OCI-LY7 (cell line): ENCODE measurements around the gene ATP2A2. TPM values are rescaled to one million over a fixed set of nuclear protein-coding genes. Genes with fewer than 3 reads are reported as not detected.

Experiments used
- BruUV-seq: library from RNA; stranded (reverse); fragments of 400-500 nt; replicated peaks from 2 replicates; lab custom pipeline; 2021; lab: Mats Ljungman, UMichigan
- CTCF ChIA-PET: fragments of 300-600 bp; sonication (Branson Sonifier 250); formaldehyde crosslinking; loops from one replicate; lab custom pipeline; 2022; ENCODE audit warnings: antibody characterized with exemption; ENCODE audit not compliant: unreplicated experiment; lab: Charles Lee
- POLR2A ChIA-PET: fragments of 300-600 bp; sonication (Branson Sonifier 250); formaldehyde crosslinking; loops from one replicate; lab custom pipeline; 2022; ENCODE audit warnings: antibody characterized with exemption; lab: Charles Lee
- DNase-seq: peaks from one replicate; pipeline ENCODE4 v3.0.0-alpha.2; 2015; ENCODE audit warnings: low spot score
- H2AFZ ChIP-seq: fragments of 200-600 bp; sonication (generic), shearing (Covaris generic); 2 replicates; pipeline ENCODE4 v1.6.1; 2014; ENCODE audit warnings: mild to moderate bottlenecking, antibody characterized with exemption, low read length, moderate library complexity
- H3K27ac ChIP-seq: fragments of 200-600 bp; sonication (generic); 2 replicates; pipeline ENCODE4 v1.5.1; 2014; ENCODE audit warnings: mixed run types, low read depth, mild to moderate bottlenecking, moderate library complexity, low read length, inconsistent platforms; ENCODE audit not compliant: poor library complexity, severe bottlenecking
- H3K36me3 ChIP-seq: fragments of 200-600 bp; sonication (generic); 2 replicates; pipeline ENCODE4 v1.6.1; 2014; ENCODE audit warnings: mild to moderate bottlenecking, antibody characterized with exemption, low read length, moderate library complexity, mixed read lengths; ENCODE audit not compliant: insufficient read depth
- H3K4me1 ChIP-seq: fragments of 200-600 bp; sonication (generic); 2 replicates; pipeline ENCODE4 v1.5.1; 2014; ENCODE audit warnings: mild to moderate bottlenecking, low read length; ENCODE audit not compliant: insufficient read depth, poor library complexity, severe bottlenecking
- H3K4me2 ChIP-seq: fragments of 200-600 bp; sonication (generic); 2 replicates; pipeline ENCODE4 v1.6.1; 2014; ENCODE audit warnings: mild to moderate bottlenecking, low read length
- H3K4me3 ChIP-seq: fragments of 200-600 bp; sonication (generic); 2 replicates; pipeline ENCODE4 v1.5.1; 2014; ENCODE audit warnings: mild to moderate bottlenecking, low read depth, low read length; ENCODE audit not compliant: poor library complexity, severe bottlenecking
- H3K79me2 ChIP-seq: fragments of 200-600 bp; sonication (generic); 2 replicates; pipeline ENCODE4 v1.6.1; 2016; ENCODE audit warnings: low read depth, mild to moderate bottlenecking, low read length, moderate library complexity, mixed read lengths; ENCODE audit not compliant: insufficient read depth
- H3K9me2 ChIP-seq: fragments of 200-600 bp; sonication (generic); 2 replicates; pipeline ENCODE4 v1.6.1; 2016; ENCODE audit warnings: mild to moderate bottlenecking, low read length, mixed read lengths; ENCODE audit not compliant: insufficient read depth
- H3K9me3 ChIP-seq: fragments of 200-600 bp; sonication (generic); 2 replicates; pipeline ENCODE4 v1.6.1; 2014; ENCODE audit warnings: mild to moderate bottlenecking, mixed run types, low read length, mixed read lengths
- H4K20me1 ChIP-seq: fragments of 200-600 bp; sonication (generic); 2 replicates; pipeline ENCODE4 v1.6.1; 2014; ENCODE audit warnings: mild to moderate bottlenecking, antibody characterized with exemption, low read length, moderate library complexity, mixed read lengths; ENCODE audit not compliant: insufficient read depth
- EZH2phosphoT487 ChIP-seq: fragments of 200-600 bp; sonication (generic); IDR thresholded peaks from 2 replicates; pipeline ENCODE4 v1.6.1; 2018; ENCODE audit warnings: low read depth, borderline replicate concordance, mild to moderate bottlenecking, mixed run types, antibody characterized with exemption, low read length, moderate library complexity, mixed read lengths
- intact Hi-C: fragments of 100-400 bp; cut with micrococcal nuclease; formaldehyde crosslinking; loops from one replicate; pipeline ENCODE4 v1.10.0; 2022; ENCODE audit not compliant: unreplicated experiment
- total RNA-seq, 2 experiments: library from RNA; depleted of rRNA in 1 of 2; stranded (reverse); fragments of >200 nt in 1 of 2; shearing (Covaris generic) in 1 of 2; gene quantifications; 2 replicates each; pipeline ENCODE4 v1.2.3, GENCODE V29; 2014 to 2022
- TF ChIP-seq, protein P1 (sequence below): fragments of 200-600 bp; sonication (generic); conservative IDR thresholded peaks from 2 replicates; pipeline ENCODE4 v1.5.1; 2014; ENCODE audit warnings: mild to moderate bottlenecking, antibody characterized with exemption, low read length, moderate library complexity, mixed read lengths

Gene ATP2A2
- total RNA-seq, 2 experiments from 2014 or later = 93.5 to 178 TPM

DNA sequence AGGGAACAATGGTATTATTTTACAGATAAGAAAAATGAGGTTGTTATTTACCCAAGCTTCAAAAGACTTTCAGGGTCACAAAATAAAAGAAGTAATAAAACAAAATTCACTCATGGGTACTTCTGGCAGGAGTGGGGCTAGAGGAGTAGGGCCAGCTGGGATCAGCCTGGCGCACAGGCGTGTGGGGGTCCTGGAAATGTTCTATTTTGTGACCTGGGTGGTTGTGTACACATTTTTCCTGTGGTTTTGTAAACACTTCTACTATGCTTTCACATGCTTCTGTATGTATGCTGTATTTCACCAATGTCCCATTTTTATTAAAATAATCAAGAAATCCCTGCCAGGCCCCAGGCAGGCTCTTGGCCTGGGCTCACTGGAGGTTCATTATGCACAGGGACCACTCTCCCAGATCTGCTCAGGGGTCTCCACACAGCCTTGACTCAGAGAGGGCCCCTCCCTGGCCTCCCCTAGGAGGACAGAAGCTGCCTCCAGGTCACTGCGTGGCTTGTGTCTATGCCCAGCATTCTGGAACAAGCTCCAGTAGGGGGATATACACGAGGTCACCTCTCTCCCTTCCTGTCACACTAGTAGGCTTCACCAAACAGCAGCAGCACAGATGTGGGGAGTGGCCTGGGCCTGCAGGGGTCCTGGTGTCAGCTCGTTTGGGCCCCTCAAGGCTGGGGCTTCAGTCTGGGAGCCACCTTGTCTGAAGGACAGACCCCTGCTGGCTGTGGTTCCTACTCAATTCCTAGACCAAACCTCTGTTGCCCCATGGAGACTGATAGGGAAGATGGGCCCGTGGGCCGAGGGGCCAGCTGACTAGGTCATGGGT lies 84.7 kb downstream of the ATP2A2 start:
- H3K36me3 ChIP-seq = peaks cover 13% of the 10 kb centered on the region
- H4K20me1 ChIP-seq = no peaks in the 10 kb centered on the region
- ChIA-PET CTCF (no interaction called here), POLR2A (interaction anchor here (0.6 to 1.2 kb wide), 3 partner anchors 39 to 492 kb away, joined by 4 to 5 read pairs (median 4); no protein-coding TSS in a partner anchor)
- H3K4me2 ChIP-seq = no peak overlapping the region
- H3K79me2 ChIP-seq = no peaks in the 10 kb centered on the region
- H3K27ac ChIP-seq = no peak overlapping the region
- no peak overlapping the region for H3K4me3 ChIP-seq
- TF ChIP-seq, protein P1, sequence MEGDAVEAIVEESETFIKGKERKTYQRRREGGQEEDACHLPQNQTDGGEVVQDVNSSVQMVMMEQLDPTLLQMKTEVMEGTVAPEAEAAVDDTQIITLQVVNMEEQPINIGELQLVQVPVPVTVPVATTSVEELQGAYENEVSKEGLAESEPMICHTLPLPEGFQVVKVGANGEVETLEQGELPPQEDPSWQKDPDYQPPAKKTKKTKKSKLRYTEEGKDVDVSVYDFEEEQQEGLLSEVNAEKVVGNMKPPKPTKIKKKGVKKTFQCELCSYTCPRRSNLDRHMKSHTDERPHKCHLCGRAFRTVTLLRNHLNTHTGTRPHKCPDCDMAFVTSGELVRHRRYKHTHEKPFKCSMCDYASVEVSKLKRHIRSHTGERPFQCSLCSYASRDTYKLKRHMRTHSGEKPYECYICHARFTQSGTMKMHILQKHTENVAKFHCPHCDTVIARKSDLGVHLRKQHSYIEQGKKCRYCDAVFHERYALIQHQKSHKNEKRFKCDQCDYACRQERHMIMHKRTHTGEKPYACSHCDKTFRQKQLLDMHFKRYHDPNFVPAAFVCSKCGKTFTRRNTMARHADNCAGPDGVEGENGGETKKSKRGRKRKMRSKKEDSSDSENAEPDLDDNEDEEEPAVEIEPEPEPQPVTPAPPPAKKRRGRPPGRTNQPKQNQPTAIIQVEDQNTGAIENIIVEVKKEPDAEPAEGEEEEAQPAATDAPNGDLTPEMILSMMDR = no peak
- no peak for TF ChIP-seq EZH2phosphoT487
- peaks cover 39% of the 10 kb centered on the region for H3K4me1 ChIP-seq
- no peaks in the 10 kb centered on the region for H3K9me2 ChIP-seq
- H3K9me3 ChIP-seq = no peaks in the 10 kb centered on the region
- no peak for DNase-seq
- no TSS peak for BruUV-seq
- no peak overlapping the region for H2AFZ ChIP-seq
- intact Hi-C loops = no loop called here

DNA sequence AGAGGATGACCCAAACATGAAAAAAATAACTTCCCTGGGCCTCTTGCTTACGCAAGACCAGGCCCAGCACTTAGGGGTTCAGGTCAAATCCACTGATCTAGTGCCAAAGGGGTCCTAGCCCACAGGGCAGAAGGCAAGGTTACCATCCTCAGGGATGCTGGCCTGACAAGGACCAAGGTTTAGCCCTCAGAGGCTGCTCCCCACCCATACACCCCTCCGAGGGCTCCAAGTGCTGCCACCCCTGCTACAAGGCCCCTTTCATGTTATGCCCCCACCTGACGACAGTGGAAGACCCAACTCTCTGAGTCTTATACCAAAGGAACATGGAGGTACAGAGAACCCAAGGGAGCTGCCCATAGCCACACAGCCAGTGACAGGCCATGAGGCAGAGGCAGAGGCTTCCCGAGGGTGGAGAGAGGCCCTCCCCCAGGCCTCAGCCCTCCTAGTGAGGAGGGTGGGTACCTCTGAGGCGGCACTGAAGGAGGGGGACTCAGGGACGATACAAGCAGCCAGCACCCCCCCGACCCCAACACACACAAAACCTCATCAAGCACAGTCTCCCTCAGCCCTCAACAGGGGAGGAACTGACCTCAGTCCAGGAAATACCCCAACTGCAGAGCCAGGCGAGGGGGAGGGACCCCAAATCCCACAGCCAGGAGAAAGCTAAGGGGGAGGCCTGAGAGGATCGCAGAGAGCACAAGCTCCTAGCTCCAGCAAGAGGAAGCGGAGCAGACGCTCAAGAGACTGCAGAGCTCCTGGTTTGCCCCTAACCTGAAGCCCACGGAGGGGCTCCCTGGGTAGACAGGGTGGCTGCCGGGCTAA lies 85.5 kb downstream of the ATP2A2 start:
- intact Hi-C loops = no loop called here
- no TSS peak for BruUV-seq
- Histone ChIP-seq H3K9me2 (no peaks in the 10 kb centered on the region), H3K27ac (no peak overlapping the region), H2AFZ (no peak overlapping the region), H3K79me2 (no peaks in the 10 kb centered on the region), H3K4me3 (no peak overlapping the region), H3K9me3 (no peaks in the 10 kb centered on the region), H3K36me3 (peaks cover 14% of the 10 kb centered on the region), H3K4me2 (no peak overlapping the region), H3K4me1 (peaks cover 47% of the 10 kb centered on the region), H4K20me1 (no peaks in the 10 kb centered on the region)
- CTCF ChIA-PET = no interaction called here
- TF ChIP-seq, protein P1 = no peak
- no peak for TF ChIP-seq EZH2phosphoT487
- DNase-seq = no peak
- POLR2A ChIA-PET = interaction anchor here (0.5 to 1.6 kb wide), 6 partner anchors 14 to 493 kb away, joined by 3 to 5 read pairs (median 4); no protein-coding TSS in a partner anchor
